ENCODE data around the gene ZBTB42. TPM values are rescaled to one million over a fixed set of nuclear protein-coding genes. Genes with fewer than 3 reads are reported as not detected.

The ZBTB42 gene
- total RNA-seq, 1 experiment from 2014 or later: 6.4 TPM

DNA sequence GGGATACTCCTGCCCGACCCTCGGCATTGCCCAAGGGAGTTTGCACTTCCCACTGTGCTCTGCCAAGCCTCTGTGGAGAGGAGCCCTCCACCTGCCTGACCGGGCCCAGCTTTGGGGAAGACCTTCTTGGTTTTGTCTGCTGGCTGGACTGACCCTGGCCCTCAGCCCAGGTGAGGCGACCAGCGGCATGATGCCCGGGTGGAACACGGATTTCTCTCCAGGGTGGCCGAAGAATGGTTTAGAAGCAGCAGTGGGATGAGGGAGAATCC lies 15.6 kb downstream of the ZBTB42 start:
- no peaks in the 10 kb centered on the region; the same call in 1 of the 2 replicates for H3K36me3 Mint-ChIP-seq
- peaks cover 20% of the 10 kb centered on the region for H3K4me1 Mint-ChIP-seq
- ChIA-PET POLR2A (no interaction called here), CTCF (no interaction called here)
- no peak for ATAC-seq
- H3K4me3 Mint-ChIP-seq: peak overlapping the region; percentile 91
- peak overlapping the region; percentile 78; the same call in 1 of the 2 replicates for H3K27ac Mint-ChIP-seq
- H3K27me3 Mint-ChIP-seq (ENCODE audit: low read depth): peaks cover 2% of the 10 kb centered on the region; the same call in 1 of the 2 replicates
- no peak for DNase-seq (ENCODE audit: low spot score)
- TF ChIP-seq ZNF219 (CRISPR knock-in tag; IDR thresholded peaks at IDR 0.05; ENCODE audit: borderline replicate concordance) (no peak), PRRX2 (CRISPR knock-in tag; IDR thresholded peaks at IDR 0.05) (no peak), ATF1 (CRISPR knock-in tag; IDR thresholded peaks at IDR 0.05) (no peak), MXD4 (CRISPR knock-in tag; IDR thresholded peaks at IDR 0.05; ENCODE audit: borderline replicate concordance) (no peak)
- TF ChIP-seq, protein P1, sequence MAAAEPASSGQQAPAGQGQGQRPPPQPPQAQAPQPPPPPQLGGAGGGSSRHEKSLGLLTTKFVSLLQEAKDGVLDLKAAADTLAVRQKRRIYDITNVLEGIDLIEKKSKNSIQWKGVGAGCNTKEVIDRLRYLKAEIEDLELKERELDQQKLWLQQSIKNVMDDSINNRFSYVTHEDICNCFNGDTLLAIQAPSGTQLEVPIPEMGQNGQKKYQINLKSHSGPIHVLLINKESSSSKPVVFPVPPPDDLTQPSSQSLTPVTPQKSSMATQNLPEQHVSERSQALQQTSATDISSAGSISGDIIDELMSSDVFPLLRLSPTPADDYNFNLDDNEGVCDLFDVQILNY (CRISPR knock-in tag; IDR thresholded peaks at IDR 0.05): no peak
- TF ChIP-seq, protein P2, sequence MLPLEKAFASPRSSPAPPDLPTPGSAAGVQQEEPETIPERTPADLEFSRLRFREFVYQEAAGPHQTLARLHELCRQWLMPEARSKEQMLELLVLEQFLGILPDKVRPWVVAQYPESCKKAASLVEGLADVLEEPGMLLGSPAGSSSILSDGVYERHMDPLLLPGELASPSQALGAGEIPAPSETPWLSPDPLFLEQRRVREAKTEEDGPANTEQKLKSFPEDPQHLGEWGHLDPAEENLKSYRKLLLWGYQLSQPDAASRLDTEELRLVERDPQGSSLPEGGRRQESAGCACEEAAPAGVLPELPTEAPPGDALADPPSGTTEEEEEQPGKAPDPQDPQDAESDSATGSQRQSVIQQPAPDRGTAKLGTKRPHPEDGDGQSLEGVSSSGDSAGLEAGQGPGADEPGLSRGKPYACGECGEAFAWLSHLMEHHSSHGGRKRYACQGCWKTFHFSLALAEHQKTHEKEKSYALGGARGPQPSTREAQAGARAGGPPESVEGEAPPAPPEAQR (CRISPR knock-in tag; IDR thresholded peaks at IDR 0.05): no peak
- no peaks in the 10 kb centered on the region for H3K9me3 Mint-ChIP-seq

DNA sequence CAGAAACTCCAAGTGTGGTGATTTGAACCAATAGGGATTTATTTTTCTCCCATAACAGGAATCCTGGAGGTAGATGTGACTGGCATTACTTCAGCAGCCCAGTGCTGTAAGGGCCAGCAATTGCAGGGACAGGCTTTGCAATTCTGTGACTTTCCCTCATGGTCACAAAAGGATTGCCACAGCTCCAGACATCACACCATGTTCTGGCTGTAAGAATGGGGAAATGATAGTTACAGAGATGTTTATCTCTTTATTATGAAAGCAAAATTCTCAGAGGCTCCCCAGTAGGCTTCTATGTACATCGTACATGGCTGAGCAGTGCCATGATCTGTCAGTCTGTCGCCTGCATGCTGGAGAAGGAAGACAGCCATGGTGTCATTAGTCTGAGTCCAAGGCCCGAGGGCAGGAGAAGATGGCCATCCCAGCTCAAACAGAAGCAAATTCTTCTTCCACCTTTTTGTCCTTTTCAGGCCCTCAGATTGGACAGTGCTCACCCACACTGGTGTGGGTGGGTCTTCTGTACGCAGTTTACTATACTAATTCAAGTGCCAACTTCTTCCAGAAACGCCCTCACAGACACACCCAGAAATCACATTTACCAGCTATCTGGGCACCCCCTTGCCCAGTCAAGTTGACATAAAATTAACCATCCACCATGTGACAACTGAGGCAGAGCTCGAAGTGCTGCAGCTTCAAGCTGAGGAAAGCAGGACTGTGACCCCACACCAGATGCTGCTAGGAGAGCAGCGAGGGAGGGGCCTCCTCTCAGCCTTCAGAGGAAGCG lies 17.2 kb downstream of the ZBTB42 start:
- ChIA-PET POLR2A (interaction anchor here (1.3 kb wide), 1 partner anchor 66 kb away, joined by 3 read pairs; the partner anchor contains the start of gene SIVA1), CTCF (interaction anchor here (1.2 to 5.2 kb wide), 2 partner anchors 49 to 137 kb away, joined by 3 to 58 read pairs; no protein-coding TSS in a partner anchor)
- Mint-ChIP-seq H3K4me3 (no peak overlapping the region), H3K4me1 (peaks cover 20% of the 10 kb centered on the region), H3K27ac (no peak overlapping the region), H3K9me3 (no peaks in the 10 kb centered on the region), H3K36me3 (no peaks in the 10 kb centered on the region; the same call in 1 of the 2 replicates), H3K27me3 (ENCODE audit: low read depth) (peaks cover 2% of the 10 kb centered on the region; the same call in 1 of the 2 replicates)
- DNase-seq (ENCODE audit: low spot score) (peak; percentile 2), ATAC-seq (no peak)
- TF ChIP-seq GTF2I (CRISPR knock-in tag; conservative IDR thresholded peaks at IDR 0.05) (0 out of 2 replicates have a peak, but pooled peaks have one; percentile 40), ZNF416 (CRISPR knock-in tag; IDR thresholded peaks at IDR 0.05) (peak; percentile 57; the same call in 1 of the 2 replicates)
- TF ChIP-seq, protein P3, sequence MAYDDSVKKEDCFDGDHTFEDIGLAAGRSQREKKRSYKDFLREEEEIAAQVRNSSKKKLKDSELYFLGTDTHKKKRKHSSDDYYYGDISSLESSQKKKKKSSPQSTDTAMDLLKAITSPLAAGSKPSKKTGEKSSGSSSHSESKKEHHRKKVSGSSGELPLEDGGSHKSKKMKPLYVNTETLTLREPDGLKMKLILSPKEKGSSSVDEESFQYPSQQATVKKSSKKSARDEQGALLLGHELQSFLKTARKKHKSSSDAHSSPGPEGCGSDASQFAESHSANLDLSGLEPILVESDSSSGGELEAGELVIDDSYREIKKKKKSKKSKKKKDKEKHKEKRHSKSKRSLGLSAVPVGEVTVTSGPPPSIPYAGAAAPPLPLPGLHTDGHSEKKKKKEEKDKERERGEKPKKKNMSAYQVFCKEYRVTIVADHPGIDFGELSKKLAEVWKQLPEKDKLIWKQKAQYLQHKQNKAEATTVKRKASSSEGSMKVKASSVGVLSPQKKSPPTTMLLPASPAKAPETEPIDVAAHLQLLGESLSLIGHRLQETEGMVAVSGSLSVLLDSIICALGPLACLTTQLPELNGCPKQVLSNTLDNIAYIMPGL (CRISPR knock-in tag; IDR thresholded peaks at IDR 0.05): no peak

DNA sequence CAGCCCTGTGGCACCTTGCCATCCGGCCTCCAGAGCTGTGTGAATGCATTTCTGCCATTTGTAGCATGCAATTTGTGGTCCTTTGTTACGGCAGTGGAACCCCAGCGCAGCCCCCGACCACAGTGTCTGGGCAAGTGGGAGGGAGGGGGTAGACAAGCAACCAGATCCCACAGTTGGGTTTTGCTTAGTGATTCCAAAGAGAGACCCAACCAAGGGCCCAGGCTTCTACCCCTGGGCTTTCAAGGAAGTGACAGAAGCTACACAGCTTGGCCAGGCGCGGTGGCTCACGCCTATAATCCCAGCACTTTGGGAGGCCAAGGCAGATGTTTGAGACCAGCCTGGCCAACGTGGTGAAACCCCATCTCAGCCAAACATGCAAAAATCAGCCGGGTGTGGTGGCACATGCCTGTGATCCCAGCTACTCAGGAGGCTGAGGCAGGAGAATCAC lies 17.8 kb downstream of the ZBTB42 start:
- CTCF ChIA-PET: interaction anchor here (1.2 to 5.2 kb wide), 2 partner anchors 50 to 137 kb away, joined by 3 to 58 read pairs; no protein-coding TSS in a partner anchor
- peaks cover 20% of the 10 kb centered on the region for H3K4me1 Mint-ChIP-seq
- no peaks in the 10 kb centered on the region; the same call in 1 of the 2 replicates for H3K36me3 Mint-ChIP-seq
- no peak for TF ChIP-seq SMAD4 (CRISPR knock-in tag; IDR thresholded peaks at IDR 0.05)
- TF ChIP-seq HMGA2 (CRISPR knock-in tag; IDR thresholded peaks at IDR 0.05): no peak
- TF ChIP-seq ELF4 (CRISPR knock-in tag; IDR thresholded peaks at IDR 0.05; ENCODE audit: low read depth): no peak
- no peak for TF ChIP-seq ZNF219 (CRISPR knock-in tag; IDR thresholded peaks at IDR 0.05; ENCODE audit: borderline replicate concordance)
- no peak overlapping the region for H3K27ac Mint-ChIP-seq
- ATAC-seq (no peak), DNase-seq (ENCODE audit: low spot score) (peak; percentile 2)
- H3K27me3 Mint-ChIP-seq (ENCODE audit: low read depth): peaks cover 5% of the 10 kb centered on the region
- no peak overlapping the region for H3K4me3 Mint-ChIP-seq
- no peaks in the 10 kb centered on the region for H3K9me3 Mint-ChIP-seq
- POLR2A ChIA-PET: interaction anchor here (1.3 kb wide), 1 partner anchor 66 kb away, joined by 3 read pairs; the partner anchor contains the start of gene SIVA1

DNA sequence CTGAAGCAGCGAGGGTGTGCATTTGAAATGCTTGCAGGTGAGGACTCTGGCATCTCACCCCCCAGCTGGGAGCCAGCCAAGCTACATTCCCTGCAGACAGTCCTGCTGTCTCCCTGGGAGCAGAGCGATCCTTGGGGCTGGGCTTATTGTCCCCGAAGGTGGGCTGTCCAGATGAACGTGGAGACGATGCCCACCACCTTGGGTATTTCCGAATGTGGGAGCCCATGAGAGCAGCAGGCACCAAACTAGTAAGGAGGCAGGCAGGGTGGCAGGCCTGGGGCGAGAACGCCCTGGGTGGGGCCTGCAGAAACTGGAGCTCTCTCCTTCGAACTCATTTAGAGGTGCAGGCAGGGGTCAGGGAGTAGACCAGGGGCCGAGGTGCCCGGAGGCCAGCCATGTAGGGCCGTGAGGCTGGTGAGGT lies 18.5 kb downstream of the ZBTB42 start:
- Mint-ChIP-seq H3K36me3 (no peaks in the 10 kb centered on the region; the same call in 1 of the 2 replicates), H3K4me1 (peaks cover 17% of the 10 kb centered on the region), H3K27ac (no peak overlapping the region), H3K4me3 (no peak overlapping the region), H3K9me3 (peaks cover 6% of the 10 kb centered on the region), H3K27me3 (ENCODE audit: low read depth) (peaks cover 11% of the 10 kb centered on the region)
- CTCF ChIA-PET: interaction anchor here (5.2 kb wide), 1 partner anchor 51 kb away, joined by 58 read pairs; no protein-coding TSS in a partner anchor
- ATAC-seq: no peak
- peak; percentile 5 for DNase-seq (ENCODE audit: low spot score)
- POLR2A ChIA-PET: no interaction called here
- TF ChIP-seq ZNF317 (CRISPR knock-in tag; IDR thresholded peaks at IDR 0.05; ENCODE audit: borderline replicate concordance, low read depth) (no peak), ZNF416 (CRISPR knock-in tag; IDR thresholded peaks at IDR 0.05) (no peak), RELA (CRISPR knock-in tag; IDR thresholded peaks at IDR 0.05; ENCODE audit: borderline replicate concordance) (no peak), OVOL2 (CRISPR knock-in tag; IDR thresholded peaks at IDR 0.05; ENCODE audit: borderline replicate concordance) (no peak), KAT7 (CRISPR knock-in tag; IDR thresholded peaks at IDR 0.05; ENCODE audit: borderline replicate concordance) (no peak), NFE2L1 (CRISPR knock-in tag; IDR thresholded peaks at IDR 0.05) (no peak)
- TF ChIP-seq, protein P4, sequence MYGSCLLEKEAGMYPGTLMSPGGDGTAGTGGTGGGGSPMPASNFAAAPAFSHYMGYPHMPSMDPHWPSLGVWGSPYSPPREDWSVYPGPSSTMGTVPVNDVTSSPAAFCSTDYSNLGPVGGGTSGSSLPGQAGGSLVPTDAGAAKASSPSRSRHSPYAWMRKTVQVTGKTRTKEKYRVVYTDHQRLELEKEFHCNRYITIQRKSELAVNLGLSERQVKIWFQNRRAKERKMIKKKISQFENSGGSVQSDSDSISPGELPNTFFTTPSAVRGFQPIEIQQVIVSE (CRISPR knock-in tag; IDR thresholded peaks at IDR 0.05; ENCODE audit: borderline replicate concordance): no peak
- TF ChIP-seq, protein P5, sequence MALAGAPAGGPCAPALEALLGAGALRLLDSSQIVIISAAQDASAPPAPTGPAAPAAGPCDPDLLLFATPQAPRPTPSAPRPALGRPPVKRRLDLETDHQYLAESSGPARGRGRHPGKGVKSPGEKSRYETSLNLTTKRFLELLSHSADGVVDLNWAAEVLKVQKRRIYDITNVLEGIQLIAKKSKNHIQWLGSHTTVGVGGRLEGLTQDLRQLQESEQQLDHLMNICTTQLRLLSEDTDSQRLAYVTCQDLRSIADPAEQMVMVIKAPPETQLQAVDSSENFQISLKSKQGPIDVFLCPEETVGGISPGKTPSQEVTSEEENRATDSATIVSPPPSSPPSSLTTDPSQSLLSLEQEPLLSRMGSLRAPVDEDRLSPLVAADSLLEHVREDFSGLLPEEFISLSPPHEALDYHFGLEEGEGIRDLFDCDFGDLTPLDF (CRISPR knock-in tag; IDR thresholded peaks at IDR 0.05): no peak

Measured in WTC11 (cell line).